Dedifferentiated amniotic fluid mesenchymal stem cell (primary cell): ENCODE data around the gene RRAGD.

ENCODE experiments used
- DNase-seq: peaks from one replicate; pipeline ENCODE4 v3.0.0-alpha.2; 2016; ENCODE audit errors: extremely low spot score

RRAGD gene, protein sequence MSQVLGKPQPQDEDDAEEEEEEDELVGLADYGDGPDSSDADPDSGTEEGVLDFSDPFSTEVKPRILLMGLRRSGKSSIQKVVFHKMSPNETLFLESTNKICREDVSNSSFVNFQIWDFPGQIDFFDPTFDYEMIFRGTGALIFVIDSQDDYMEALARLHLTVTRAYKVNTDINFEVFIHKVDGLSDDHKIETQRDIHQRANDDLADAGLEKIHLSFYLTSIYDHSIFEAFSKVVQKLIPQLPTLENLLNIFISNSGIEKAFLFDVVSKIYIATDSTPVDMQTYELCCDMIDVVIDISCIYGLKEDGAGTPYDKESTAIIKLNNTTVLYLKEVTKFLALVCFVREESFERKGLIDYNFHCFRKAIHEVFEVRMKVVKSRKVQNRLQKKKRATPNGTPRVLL

DNA sequence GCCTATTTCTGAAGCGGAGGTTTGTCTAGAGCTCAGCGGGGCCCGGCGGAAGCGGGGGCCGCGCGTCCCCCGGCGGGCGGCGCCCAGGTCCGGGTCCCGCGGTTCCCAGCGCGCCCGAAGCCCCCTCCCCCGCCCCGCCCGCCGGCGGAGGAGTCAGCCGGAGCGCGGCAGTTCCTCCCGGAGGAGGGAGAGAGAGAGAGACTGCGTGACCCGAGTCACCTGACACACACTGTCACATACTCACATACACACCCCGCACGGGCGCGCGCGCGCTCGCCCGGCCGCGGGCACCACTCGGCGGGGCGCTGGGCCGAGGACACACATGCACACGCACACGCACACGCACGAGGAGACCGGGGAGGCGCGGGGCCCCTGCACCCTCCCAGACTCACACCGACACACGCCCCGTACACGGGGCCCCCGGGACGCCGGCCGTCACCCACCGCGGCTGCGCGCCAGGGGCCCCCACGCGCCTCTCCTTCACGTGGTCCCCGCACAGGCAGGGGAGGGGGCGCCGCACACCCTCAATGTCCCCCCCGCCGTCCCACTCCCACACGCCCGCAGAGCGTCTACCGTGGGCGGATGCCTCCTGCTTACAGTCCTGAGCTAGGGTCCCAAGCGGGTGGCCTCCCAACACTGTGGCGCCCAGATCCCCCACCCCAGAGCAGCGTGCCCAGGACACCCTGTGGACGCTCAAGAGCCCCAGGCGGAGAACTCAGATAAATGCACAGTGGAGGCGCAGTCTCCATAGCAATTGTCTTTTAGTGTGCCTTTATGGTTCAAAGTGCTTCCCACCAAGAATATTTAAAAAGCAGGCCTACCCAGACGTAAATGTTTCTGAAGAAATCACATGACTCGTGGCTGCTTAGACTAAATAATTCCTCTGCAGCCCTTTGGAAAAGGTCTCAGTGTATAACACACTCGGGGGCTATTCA, at the start of gene RRAGD:
RRAGD (minus strand) TSS at position 203 of the 935 bp plus-strand sequence. CDS start 280 bp downstream, outside the sequence.
- no peak for DNase-seq

DNA sequence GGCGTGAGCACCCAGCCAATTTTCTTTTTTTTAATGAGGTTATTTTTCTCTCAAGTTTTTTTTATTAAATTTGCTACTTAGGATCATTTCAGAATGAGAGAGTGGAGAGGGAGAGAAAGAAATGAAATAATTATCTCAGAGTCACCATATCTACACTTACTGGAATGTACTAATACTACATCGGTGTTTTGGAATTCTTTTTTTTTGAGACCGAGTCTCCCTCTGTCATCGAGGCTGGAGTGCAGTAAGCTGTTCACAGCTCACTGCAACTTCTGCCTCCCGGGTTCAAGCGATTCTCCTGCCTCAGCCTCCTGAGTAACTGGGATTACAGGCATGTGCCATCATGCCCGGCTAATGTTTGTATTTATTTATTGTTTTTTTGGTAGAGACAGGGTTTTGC, 48.6 kb upstream of the RRAGD start:
- DNase-seq: no peak

DNA sequence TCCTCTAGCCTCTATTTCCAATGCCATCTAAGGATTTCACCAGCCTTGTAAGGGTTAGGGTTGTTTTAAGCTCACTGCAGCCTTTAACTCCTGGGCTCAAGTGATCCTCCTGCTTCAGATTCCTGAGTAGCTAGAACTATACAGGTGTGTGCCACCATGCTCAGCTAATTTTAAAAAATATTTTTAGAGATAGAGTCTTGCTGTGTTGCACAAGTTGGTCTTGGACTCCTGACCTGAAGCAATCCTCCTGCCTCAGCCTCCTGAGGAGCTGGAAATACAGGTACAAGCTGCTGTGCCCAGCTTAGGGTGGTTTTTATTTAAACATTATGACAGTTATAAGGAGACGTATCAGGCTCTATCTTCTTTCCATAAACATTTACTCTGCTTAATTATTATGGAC, 47.4 kb upstream of the RRAGD start:
- DNase-seq: no peak

DNA sequence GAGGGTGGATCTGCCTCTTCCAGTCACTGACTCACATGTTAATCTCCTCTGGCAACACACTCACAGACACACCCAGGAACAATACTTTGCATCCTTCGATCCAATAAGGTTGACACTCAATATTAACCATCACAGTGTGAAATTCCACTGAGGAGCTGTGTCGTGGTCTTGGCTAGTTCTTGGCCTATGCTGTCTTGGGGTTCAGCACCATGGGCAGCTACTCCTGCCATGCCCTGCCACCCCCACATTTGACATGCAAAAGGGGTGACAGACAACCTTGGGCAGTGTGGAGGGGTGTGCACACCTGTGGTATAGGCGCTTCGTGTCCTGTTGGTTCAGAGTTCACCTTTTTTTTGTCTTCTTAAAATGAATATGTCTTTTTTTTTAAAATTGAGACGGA, 46.6 kb upstream of the RRAGD start:
- no peak for DNase-seq

DNA sequence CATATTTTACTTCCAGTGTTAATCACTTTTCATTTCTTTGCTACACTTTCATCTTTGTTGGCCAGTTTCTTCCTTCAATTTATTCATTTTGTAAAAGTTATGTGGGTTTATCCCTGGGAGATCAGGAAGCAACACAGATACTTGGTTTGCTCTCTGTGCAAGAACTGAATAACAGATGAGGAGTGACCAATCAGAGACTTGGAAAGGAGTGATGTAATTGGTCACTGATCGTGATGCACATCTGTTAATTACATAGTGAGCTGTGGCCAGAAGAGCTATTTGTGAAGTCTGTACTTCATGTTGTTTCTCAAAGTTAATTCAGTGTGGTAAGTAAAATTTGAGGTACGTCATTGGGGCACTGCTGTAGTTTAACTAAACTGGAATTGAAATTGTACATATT, 42.2 kb upstream of the RRAGD start:
- no peak for DNase-seq

DNA sequence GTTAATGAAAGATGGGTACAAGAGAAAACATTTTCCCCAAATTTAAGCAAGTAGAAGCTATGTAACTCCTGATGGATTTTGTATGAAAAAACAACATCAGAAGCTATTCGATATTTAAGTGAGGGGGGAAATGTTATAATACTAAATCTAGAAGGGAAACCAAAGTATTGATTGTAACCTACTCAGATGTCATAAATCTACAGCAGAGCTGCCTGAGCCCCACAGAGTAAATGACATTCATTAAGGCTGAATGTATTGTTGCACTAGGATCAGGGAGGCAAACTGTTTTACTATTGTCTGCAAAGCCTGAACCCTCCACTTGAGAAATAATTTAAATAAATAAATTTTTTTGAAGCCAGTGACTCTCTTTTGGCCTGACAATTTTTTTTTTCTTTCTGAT, 40.2 kb upstream of the RRAGD start:
- no peak for DNase-seq

DNA sequence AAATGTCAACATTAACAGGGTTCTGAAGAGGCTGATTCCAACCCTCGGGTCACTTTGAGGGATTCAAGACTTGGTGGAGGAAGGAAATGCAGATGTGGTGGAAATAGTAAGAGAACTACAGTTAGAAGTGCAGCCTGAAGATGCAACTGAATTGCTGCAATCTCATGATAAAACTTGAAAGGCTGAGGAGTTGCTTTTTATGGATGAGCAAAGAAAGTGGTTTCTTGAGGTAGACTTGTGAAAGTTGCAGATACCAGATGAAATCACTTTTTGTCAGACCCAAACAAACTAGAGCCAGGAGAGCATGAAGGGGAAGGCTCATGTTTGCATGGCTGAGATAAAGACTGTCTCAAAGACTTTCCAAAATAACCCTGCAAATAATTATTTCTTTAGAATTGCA, 37.1 kb upstream of the RRAGD start:
- no peak for DNase-seq

DNA sequence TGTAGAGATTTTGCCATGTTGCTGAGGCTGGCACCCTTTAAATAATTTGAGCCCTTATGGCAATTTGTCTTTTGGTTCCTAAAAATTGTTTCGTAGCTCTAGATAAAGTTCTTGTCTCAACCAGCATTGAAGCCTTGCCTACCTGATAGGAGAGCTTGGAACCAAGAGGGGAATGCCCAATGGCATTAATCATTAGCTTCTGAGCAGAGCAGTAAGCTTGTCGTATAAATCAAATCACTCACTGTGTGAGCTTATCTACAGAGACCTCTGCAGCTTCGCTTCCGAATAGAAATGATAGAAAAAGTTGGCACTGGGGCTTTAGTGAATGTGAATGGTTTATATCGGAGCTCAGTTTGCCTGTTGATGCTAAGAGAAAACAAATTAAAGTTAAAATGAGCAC, 31.6 kb upstream of the RRAGD start:
- no peak for DNase-seq

DNA sequence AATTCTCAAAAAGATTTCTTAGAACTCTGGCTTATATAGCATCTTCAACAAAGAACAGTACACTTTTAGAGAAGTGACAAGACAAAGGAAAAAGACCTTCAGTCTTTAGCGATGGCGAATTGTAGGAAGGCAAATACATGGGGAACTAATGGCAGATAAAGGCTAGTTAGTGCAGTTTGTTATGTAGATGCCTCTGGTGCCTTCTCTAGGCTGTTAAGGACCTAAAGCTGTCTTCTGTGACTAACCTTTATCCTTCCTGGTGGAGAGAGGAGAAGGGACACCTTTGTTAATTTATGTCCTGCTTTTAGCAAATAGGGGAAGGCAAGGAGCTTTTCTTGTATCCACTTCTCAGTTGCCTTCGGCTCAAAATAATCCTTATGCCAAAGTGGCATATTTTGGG, 28.1 kb upstream of the RRAGD start:
- no peak for DNase-seq

DNA sequence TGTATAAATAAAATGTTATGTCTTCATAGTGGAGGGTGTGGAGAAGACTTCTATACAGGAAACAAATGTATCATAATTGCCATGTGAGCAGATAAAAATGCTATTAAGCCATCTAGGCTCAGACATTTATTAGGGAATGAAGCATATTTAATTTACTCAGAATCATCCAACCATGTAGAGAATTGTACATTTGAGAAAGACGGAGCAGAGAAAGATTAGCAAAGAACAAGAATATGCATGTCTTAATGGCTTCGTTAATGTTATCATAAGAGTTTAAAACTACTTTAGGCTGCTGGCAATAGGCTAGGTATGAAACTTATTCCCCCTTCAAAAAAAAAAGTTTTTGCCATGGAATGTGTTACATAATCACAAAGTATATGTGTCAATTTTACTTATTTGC, 26.9 kb upstream of the RRAGD start:
- DNase-seq: no peak

DNA sequence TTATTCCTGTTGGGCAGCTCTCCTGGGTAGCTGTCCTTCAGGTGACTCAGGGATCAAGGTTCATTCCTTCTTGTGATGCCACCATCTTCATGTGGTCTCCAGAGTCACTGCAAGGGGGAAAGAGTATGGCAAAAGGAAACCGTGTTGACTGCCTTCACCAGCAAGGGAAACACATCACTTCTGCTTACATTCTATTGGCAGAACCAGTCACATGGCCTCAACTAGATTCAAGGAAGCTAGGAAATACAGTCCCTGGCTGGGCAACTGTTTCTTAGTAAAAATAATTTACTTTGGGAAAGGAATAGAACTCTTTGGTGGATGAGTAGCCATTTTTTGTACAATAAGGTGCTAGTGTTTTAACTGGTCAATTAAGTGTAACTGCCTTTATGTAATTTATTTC, 26.2 kb upstream of the RRAGD start:
- no peak for DNase-seq

DNA sequence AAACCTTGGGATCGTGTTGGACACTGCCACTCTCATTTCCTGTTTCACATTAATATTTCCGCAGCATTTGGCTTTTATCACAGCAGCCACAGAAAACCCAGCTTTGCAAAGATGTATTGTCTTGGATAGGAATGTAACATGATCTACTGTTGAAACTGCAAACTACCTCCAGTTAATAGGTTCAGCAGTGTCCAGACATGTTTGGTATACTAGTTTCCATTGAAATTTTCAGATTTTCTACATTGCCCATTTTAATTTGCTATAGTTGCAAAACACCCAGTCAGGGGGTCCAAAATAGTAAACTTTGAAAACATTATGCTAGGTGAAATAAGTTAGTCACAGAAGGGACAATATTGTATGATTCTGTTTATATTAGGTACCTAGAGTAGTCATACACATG, 24.2 kb upstream of the RRAGD start:
- peak; percentile 15 for DNase-seq

DNA sequence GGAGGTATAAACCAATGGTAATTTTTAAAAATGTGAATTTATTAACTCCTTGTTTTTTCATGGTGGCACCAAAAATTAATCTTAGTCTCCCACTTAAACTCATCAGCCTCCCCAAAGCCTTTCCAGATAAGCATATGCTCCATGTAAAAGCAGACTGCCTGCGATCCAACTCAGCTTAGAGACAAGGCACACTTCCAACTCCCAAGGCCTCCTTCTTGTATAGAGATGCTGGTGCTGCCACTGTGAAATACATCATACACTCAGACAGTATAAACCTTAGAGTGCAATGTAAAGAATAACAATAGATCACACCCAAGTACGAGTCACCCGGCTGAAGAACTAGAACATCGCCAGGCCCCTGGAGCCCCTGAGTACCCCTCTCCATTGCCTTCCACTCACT, 22.9 kb upstream of the RRAGD start:
- no peak for DNase-seq

DNA sequence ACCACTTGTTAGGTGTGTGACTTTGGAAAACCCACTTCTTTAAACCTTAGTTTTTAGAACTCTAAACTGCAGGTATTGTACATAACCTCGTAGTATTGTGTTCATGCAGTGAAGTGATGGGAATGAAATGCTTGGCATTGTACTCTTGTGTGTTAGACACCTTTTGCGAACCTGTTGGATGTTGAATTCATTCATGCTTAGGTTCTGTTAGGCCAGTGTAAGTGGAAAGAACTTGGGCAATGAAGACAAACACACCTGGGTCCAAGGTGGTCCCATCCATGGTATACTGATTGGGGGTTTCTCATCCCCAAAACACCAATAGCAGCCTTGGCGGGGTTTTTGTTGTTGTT, 22.1 kb upstream of the RRAGD start:
- DNase-seq: no peak

DNA sequence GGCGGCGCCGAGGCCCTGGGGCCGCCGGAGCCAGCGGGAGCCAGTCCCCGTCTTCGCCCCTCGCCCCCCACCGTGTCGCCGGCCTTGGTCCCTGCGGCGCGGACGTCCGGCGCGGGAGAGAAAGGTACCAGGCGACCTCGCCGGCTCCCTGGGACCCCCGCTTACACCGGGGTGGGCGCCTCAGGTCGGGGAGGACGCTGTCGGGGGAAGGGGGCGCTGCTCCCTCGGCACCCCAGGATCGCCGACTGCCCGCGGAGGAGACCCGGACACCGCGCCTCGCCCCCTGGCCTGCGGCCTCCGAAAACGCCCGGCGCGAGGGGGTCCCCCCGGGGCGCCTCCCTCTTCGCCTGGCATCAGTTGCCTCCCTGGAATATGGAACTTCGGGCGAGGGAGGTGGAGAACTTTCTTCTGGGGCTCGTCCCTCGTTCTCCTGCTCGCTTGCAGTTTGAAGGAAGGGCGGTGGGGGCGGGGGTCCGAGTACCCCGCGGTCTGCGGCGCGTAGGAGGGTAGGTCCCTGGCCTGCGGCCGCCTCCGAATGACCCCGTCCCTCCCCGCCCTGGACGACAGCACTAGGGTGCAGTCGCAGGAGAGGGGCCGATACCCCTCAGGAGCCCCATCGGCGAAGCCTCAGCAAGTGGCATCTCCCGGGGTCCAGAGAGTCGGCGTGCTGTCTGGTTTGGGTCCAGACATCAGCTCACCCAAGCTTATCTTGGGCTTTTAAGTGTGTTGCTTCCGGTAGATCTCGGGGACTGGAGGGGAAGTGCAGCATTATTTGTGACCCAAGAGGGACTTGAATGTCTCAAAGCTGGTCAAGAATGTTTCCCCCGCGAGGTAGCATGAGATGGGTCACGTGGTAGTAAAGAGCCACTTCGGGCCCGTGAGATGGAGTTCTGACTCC, 21.4 kb upstream of the RRAGD start:
- DNase-seq: no peak

DNA sequence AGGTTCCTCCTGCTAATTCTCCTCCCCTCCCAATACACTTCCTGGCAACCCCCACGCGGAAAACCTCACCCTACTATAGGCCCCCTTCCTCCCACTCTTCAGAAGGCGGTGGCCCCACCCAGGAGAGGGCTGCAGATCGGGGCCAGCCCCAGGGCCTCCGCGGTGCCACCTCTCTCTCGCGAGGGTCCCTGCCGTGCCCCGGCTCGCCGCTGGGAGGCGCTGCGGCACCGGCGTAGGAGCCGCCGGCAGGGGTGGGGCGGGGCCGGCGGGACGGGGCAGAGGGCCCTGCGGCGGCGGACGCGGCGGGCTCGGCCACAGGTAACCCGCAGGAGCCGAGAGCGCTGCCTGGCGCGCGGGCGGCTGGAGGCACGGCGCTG, 20.8 kb upstream of the RRAGD start, which contains the start of gene ANKRD6:
ANKRD6 (plus strand) TSS at position 278 of the 377 bp plus-strand sequence. CDS start 133,825 bp downstream, outside the sequence.
- peak; percentile 29 for DNase-seq

DNA sequence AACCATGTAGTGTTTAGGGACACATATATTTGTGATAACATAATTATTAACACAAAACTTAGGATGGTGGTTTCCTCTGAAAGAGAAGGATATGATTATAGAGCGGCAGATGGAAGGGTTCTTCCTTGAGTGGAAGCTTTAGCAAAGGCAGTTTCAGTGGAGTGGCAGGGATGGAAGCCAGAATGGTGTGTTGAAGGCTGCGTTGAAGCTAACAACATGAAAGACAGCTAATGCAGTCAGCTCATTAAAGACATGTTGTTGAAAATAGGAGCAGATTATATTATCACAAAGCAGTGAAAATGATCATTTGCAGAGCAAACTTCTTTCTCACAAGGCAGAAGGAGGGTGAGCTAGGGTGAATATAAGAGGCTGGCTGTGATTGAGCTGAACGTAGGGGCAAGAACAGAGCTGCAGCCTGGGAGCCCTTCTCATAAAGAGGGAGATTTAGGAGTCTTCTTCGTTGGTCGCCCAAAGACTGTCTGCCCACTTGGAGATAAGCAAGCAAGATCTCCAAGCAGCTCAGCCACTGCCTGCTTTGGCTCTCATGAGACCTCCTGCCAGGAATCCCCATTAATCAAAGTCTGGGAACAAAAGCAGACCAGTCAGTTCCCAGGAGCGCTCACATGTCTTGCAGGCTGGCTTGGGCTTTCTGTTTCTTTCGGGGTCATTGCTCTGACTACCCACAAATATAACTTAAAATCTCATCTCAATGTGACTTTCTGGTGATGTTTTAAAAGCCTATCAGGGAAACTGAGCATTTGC, 18.3 kb upstream of the RRAGD start:
- DNase-seq: no peak

DNA sequence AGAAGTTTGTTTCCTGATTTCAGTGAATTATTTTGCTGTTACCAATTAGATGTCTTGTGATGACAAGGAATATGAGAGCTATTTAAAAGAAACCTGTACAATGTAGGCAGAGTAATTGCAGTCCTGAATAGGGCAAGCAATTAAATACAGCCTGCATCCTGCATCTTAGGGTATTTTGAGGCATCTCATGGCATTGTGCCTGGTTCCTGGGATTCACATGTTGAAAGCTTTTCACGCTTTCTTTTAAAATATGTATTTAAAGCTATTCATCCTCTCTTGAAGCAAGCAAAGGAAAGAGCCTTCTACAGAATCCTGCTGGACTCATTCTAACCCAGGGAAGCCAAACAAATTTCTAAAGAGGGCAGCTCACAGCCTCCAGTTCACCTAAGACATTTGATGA, 4.7 kb upstream of the RRAGD start:
- DNase-seq: no peak

DNA sequence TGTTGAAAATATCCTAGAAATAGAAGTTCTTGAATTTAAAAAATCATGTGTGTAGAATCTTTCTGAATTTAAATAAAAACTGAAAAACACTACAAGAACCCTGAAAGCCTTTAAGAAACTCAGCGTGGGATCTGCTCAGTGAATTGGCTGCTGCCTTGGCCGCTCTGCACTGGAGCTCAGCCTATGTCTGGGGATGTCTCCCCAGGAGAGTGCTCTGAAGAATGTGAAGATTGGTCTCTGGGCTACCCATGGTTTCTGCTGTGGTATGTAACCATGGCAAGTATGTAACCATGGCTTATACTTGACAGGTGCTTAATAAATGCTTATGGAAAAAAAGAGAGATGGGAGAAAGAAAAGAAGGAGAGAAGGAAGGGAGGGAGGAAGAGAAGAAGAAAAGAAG, 3.1 kb upstream of the RRAGD start:
- DNase-seq: no peak

DNA sequence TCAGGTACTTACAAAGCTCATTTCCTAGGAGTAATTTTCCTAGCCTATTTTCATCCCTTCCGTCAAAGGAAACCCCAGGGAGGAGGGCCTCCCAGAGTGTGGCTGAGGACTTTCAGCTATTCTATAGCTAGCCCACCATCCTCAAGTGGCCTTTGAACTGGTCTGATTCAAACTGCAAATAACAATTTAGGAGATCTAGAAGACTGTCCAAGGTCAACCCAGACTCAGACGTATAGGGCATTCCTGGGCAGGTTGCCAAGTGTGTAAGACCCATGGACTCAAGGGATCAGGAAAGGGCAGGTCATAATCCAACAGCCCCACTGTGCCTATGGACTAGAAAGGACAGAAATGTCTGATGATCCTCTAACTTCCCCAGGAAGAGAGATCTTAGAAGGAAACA, 2.1 kb upstream of the RRAGD start:
- no peak for DNase-seq

DNA sequence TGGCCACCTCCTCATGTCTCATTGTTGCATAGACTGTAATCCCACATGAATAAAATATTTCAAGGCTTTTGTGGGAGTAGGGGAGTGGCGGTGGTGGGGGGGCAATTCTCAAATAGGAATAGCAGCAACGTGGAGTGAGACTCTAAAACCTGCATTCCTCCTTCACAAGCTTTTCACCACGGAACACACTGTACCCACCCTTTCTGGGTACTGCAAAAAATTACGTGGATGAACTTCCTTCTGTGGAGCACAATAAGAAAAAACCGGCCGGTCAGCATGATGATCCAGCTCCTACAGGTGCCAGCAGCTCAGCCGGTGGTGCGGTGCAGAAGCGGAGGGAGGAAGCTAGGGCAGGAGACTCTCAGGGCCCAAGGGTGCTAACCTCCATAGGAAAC, 930 bp upstream of the RRAGD start:
- DNase-seq: no peak
